ENCODE data around the gene HNRNPH2. TPM values are rescaled to one million over a fixed set of nuclear protein-coding genes. Genes with fewer than 3 reads are reported as not detected.

Gene HNRNPH2
- polyA plus RNA-seq, 1 of the 3 experiments (the other 2 are of a cell fraction): 32.5 TPM

DNA sequence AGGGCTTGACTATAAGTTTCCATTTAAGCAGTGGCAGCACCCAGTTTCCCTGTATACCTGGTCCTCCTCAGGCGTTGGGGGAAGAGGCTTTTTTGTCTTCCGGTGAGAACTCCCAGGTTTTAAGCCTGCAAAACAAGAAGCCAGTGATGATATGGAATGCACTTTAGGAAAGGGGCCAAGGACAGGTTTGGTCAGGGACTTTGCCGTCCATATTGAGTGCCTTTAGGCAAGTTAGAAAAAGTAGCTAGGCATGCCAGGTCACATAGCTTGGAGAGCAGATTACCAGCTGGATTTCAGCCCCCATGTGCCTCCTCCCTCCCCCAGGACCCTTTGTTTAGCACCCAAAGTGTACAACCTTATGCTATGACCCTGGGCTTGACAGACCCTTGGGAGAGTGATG, 45.9 kb upstream of the HNRNPH2 start:
- CTCF ChIA-PET: interaction anchor here (1.1 to 1.4 kb wide), 2 partner anchors 12 to 28 kb away, joined by 3 to 6 read pairs; partner anchors contain the start of gene RPL36A
- no peak overlapping the region for H3K4me3 ChIP-seq (ENCODE audit: low read depth in 2 of 2, low read length in 1 of 2)
- H3K36me3 ChIP-seq (replicated peaks in 1 of 2; ENCODE audit: control insufficient read depth in 1 of 2, insufficient read depth in 2 of 2, low read length in 1 of 2): no peaks in the 10 kb centered on the region
- H3K9ac ChIP-seq: no peak overlapping the region
- no peaks in the 10 kb centered on the region for H3F3A ChIP-seq (replicated peaks; ENCODE audit: insufficient read depth)
- WGBS (ENCODE audit: low lambda C conversion rate): 40% methylated on average over 3 of the region's 3 CpGs
- no peaks in the 10 kb centered on the region for H3K9me2 ChIP-seq
- H3K27ac ChIP-seq (ENCODE audit: low read depth in 2 of 2, low read length in 1 of 2): no peak overlapping the region
- no peak overlapping the region for H3K4me2 ChIP-seq
- H4K20me1 ChIP-seq (ENCODE audit: insufficient read depth): no peaks in the 10 kb centered on the region
- no peaks in the 10 kb centered on the region for H3K9me3 ChIP-seq
- peaks cover 20% of the 10 kb centered on the region for H3K27me3 ChIP-seq (ENCODE audit: insufficient read depth)
- POLR2A ChIA-PET: no interaction called here
- peaks cover 0 to 2% of the 10 kb centered on the region in 2 experiments; a peak in 1 of 4 replicates for H3K4me1 ChIP-seq (ENCODE audit: control insufficient read depth in 1 of 2, insufficient read depth in 2 of 2, low read depth in 1 of 2, low read length in 1 of 2)
- DNase-seq: no peak
- H2AFZ ChIP-seq (ENCODE audit: low read depth): no peak overlapping the region
- TF ChIP-seq NFIC (IDR thresholded peaks at IDR 0.05; ENCODE audit: borderline replicate concordance): no peak
- no peak for TF ChIP-seq PBX3 (IDR thresholded peaks at IDR 0.05)
- no peak for TF ChIP-seq TEAD4 (IDR thresholded peaks at IDR 0.05; ENCODE audit: borderline replicate concordance, insufficient read depth)
- TF ChIP-seq CHD2 (IDR thresholded peaks at IDR 0.05; ENCODE audit: low read length, partially characterized antibody): no peak
- no peak for TF ChIP-seq EP300 (IDR thresholded peaks at IDR 0.05; ENCODE audit: borderline replicate concordance in 1 of 2, low read depth in 1 of 2, low read length in 1 of 2)
- no peak for TF ChIP-seq REST (IDR thresholded peaks at IDR 0.05; ENCODE audit: low read depth, low read length)
- TF ChIP-seq, protein P1, sequence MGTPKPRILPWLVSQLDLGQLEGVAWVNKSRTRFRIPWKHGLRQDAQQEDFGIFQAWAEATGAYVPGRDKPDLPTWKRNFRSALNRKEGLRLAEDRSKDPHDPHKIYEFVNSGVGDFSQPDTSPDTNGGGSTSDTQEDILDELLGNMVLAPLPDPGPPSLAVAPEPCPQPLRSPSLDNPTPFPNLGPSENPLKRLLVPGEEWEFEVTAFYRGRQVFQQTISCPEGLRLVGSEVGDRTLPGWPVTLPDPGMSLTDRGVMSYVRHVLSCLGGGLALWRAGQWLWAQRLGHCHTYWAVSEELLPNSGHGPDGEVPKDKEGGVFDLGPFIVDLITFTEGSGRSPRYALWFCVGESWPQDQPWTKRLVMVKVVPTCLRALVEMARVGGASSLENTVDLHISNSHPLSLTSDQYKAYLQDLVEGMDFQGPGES (IDR thresholded peaks at IDR 0.05; ENCODE audit: low read depth, low read length): no peak
- no peak for TF ChIP-seq ELF1 (IDR thresholded peaks at IDR 0.05)
- H3K79me2 ChIP-seq (ENCODE audit: insufficient read depth): no peaks in the 10 kb centered on the region

GRCh38 chrX:101362757-101363156, 45.3 kb upstream of the HNRNPH2 start:
- Histone ChIP-seq H3K4me3 (ENCODE audit: low read depth in 2 of 2, low read length in 1 of 2) (no peak overlapping the region), H3K79me2 (ENCODE audit: insufficient read depth) (no peaks in the 10 kb centered on the region), H3K4me1 (ENCODE audit: control insufficient read depth in 1 of 2, insufficient read depth in 2 of 2, low read depth in 1 of 2, low read length in 1 of 2) (peaks cover 0 to 2% of the 10 kb centered on the region in 2 experiments; a peak in 1 of 4 replicates), H3K4me2 (no peak overlapping the region), H3K27ac (ENCODE audit: low read depth in 2 of 2, low read length in 1 of 2) (no peak overlapping the region), H3K9me3 (no peaks in the 10 kb centered on the region), H3K9me2 (no peaks in the 10 kb centered on the region), H2AFZ (ENCODE audit: low read depth) (no peak overlapping the region), H3K27me3 (ENCODE audit: insufficient read depth) (peaks cover 20% of the 10 kb centered on the region), H3K36me3 (replicated peaks in 1 of 2; ENCODE audit: control insufficient read depth in 1 of 2, insufficient read depth in 2 of 2, low read length in 1 of 2) (no peaks in the 10 kb centered on the region), H4K20me1 (ENCODE audit: insufficient read depth) (no peaks in the 10 kb centered on the region), H3F3A (replicated peaks; ENCODE audit: insufficient read depth) (no peaks in the 10 kb centered on the region), H3K9ac (no peak overlapping the region)
- POLR2A ChIA-PET: interaction anchor here (0.7 kb wide), 1 partner anchor 27 kb away, joined by 3 read pairs; no protein-coding TSS in a partner anchor
- CTCF ChIA-PET: interaction anchor here (1.1 to 1.4 kb wide), 2 partner anchors 13 to 27 kb away, joined by 3 to 6 read pairs; partner anchors contain the start of gene RPL36A
- no peak for DNase-seq
- TF ChIP-seq GATA2 (CRISPR knock-in tag; IDR thresholded peaks at IDR 0.05) (peak; percentile 30; the same call in 1 of the 2 replicates), NFIC (IDR thresholded peaks at IDR 0.05; ENCODE audit: borderline replicate concordance) (no peak), EP300 (IDR thresholded peaks at IDR 0.05; ENCODE audit: borderline replicate concordance in 1 of 2, low read depth in 1 of 2, low read length in 1 of 2) (peak in 1 of 2 experiments; percentile 37; a peak in 1 of 4 replicates), USF1 (IDR thresholded peaks at IDR 0.05; ENCODE audit: borderline replicate concordance, low read depth) (no peak), TCF12 (IDR thresholded peaks at IDR 0.05) (no peak), YY1 (IDR thresholded peaks at IDR 0.05; ENCODE audit: low read depth) (no peak), RFX5 (IDR thresholded peaks at IDR 0.05; ENCODE audit: low read length) (no peak), PBX3 (IDR thresholded peaks at IDR 0.05) (no peak), MXI1 (IDR thresholded peaks at IDR 0.05; ENCODE audit: low read depth, low read length) (no peak), MAX (IDR thresholded peaks at IDR 0.05; ENCODE audit: low read depth) (no peak), FOXM1 (IDR thresholded peaks at IDR 0.05; ENCODE audit: low read depth) (no peak)
- TF ChIP-seq, protein P1 (IDR thresholded peaks at IDR 0.05; ENCODE audit: low read depth, low read length): no peak

Measured in SK-N-SH (cell line).